HEK293T (cell line): ENCODE data around the gene RTN3.
"Not testable (repeated sequence)": the region's sequence is repeated elsewhere in the genome, so short reads cannot be mapped to it uniquely, and the experiment has no call there.

Experiments
- ARNT ChIP-seq: fragments of 450-650 bp; IDR thresholded peaks from 2 replicates; pipeline ENCODE4 v1.6.1; 2017; ENCODE audit warnings: mild to moderate bottlenecking
- BHLHE40 ChIP-seq: fragments of 450-650 bp; IDR thresholded peaks from 2 replicates; pipeline ENCODE4 v1.6.1; 2016; ENCODE audit warnings: mild to moderate bottlenecking, moderate library complexity, borderline replicate concordance
- CTBP1 ChIP-seq: fragments of 450-650 bp; IDR thresholded peaks from 2 replicates; pipeline ENCODE4 v1.6.1; 2016; ENCODE audit warnings: borderline replicate concordance
- ELF4 ChIP-seq: fragments of 450-650 bp; IDR thresholded peaks from 2 replicates; pipeline ENCODE4 v1.6.1; 2017; ENCODE audit warnings: antibody characterized with exemption
- FOXA1 ChIP-seq: fragments of 450-650 bp; IDR thresholded peaks from 2 replicates; pipeline ENCODE4 v1.6.1; 2016; ENCODE audit warnings: mild to moderate bottlenecking
- FOXK2 ChIP-seq: fragments of 450-650 bp; IDR thresholded peaks from 2 replicates; pipeline ENCODE4 v1.6.1; 2016; ENCODE audit warnings: mild to moderate bottlenecking
- FOXM1 ChIP-seq: fragments of 450-650 bp; IDR thresholded peaks from 2 replicates; pipeline ENCODE4 v1.6.1; 2017; ENCODE audit warnings: mild to moderate bottlenecking, borderline replicate concordance
- L3MBTL2 ChIP-seq: fragments of 450-650 bp; conservative IDR thresholded peaks from 2 replicates; pipeline ENCODE4 v1.6.1; 2016; ENCODE audit warnings: mild to moderate bottlenecking
- LEF1 ChIP-seq: fragments of 450-650 bp; IDR thresholded peaks from 2 replicates; pipeline ENCODE4 v1.6.1; 2017; ENCODE audit warnings: mild to moderate bottlenecking, borderline replicate concordance
- SP1 ChIP-seq: fragments of 450-650 bp; IDR thresholded peaks from 2 replicates; pipeline ENCODE4 v1.6.1; 2017
- TARDBP ChIP-seq: fragments of 450-650 bp; IDR thresholded peaks from 2 replicates; pipeline ENCODE4 v1.6.1; 2016
- ZNF384 ChIP-seq: fragments of 450-650 bp; IDR thresholded peaks from 2 replicates; pipeline ENCODE4 v1.6.1; 2016

DNA sequence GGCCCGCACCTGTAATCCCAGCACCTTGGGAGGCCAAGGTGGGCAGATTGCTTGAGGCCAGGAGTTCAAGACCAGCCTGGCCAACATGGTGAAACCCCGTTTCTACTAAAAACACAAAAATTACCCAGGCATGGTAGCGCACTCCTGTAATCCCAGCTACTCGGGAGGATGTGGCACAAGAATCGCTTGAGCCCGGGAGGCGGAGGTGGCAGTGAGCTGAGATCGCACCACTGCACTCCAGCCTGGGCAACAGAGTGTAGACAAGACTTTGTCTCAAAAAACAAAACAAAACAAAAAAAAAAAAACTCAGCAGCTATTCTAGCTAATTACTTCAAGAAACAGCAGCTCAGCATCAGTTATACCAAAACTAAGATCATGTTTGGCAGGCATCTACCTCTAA is 42.9 kb upstream of the RTN3 start:
- not testable (repeated sequence) for TF ChIP-seq FOXA1, TARDBP, BHLHE40, ELF4, ZNF384, FOXM1, L3MBTL2, CTBP1, ARNT, FOXK2, SP1, LEF1
